Osteoblast (primary cell): ENCODE measurements around the gene SNX27. TPM values are rescaled to one million over a fixed set of nuclear protein-coding genes. Genes with fewer than 3 reads are reported as not detected.

ENCODE experiments used
- DNase-seq: peaks from one replicate; pipeline ENCODE4 v3.0.0; 2011; ENCODE audit warnings: low spot score, mixed read lengths; ENCODE audit not compliant: insufficient read length; ENCODE audit errors: missing footprints
- H2AFZ ChIP-seq: 2 replicates; pipeline ENCODE4 v1.6.0; 2011; ENCODE audit warnings: mild to moderate bottlenecking, low read length
- H3K27ac ChIP-seq: 2 replicates; pipeline ENCODE4 v1.5.1; 2011; ENCODE audit warnings: mild to moderate bottlenecking, low read depth, low read length, moderate library complexity
- H3K27me3 ChIP-seq: 2 replicates; pipeline ENCODE4 v1.6.0; 2012; ENCODE audit warnings: mild to moderate bottlenecking, control low read depth, inconsistent platforms, low read length, moderate library complexity; ENCODE audit not compliant: insufficient read depth
- H3K36me3 ChIP-seq: 2 replicates; pipeline ENCODE4 v1.5.1; 2011; ENCODE audit warnings: mild to moderate bottlenecking, low read length, control low read depth, moderate library complexity; ENCODE audit not compliant: insufficient read depth
- H3K4me1 ChIP-seq: 2 replicates; pipeline ENCODE4 v1.5.1; 2011; ENCODE audit warnings: mild to moderate bottlenecking, low read length, control low read depth, moderate library complexity; ENCODE audit not compliant: insufficient read depth
- H3K4me2 ChIP-seq: 2 replicates; pipeline ENCODE4 v1.6.0; 2011; ENCODE audit warnings: mild to moderate bottlenecking, low read length; ENCODE audit not compliant: insufficient read depth
- H3K4me3 ChIP-seq: fragments of 200-600 bp; sonication (generic); 3 replicates; pipeline ENCODE4 v1.5.1; 2012; ENCODE audit warnings: mild to moderate bottlenecking, low read length, inconsistent platforms; ENCODE audit not compliant: insufficient read depth
- H3K79me2 ChIP-seq: 2 replicates; pipeline ENCODE4 v1.6.0; 2012; ENCODE audit warnings: mild to moderate bottlenecking, low read length, control low read depth, inconsistent platforms; ENCODE audit not compliant: insufficient read depth
- H3K9me3 ChIP-seq: 2 replicates; pipeline ENCODE4 v1.5.1; 2011; ENCODE audit warnings: low read depth, low read length, control low read depth
- H4K20me1 ChIP-seq: 2 replicates; pipeline ENCODE4 v1.6.0; 2012; ENCODE audit warnings: mild to moderate bottlenecking, low read length, control low read depth; ENCODE audit not compliant: insufficient read depth
- total RNA-seq: library from RNA; depleted of rRNA; stranded (reverse); fragments of >200 nt; gene quantifications from 2 replicates; pipeline ENCODE4 v1.2.3, GENCODE V29; 2012
- TF ChIP-seq, protein P1 (sequence below): IDR thresholded peaks from 2 replicates; pipeline ENCODE4 v1.5.1; 2011; ENCODE audit warnings: mild to moderate bottlenecking, low read depth, low read length, moderate library complexity; ENCODE audit errors: extremely low read depth

Gene SNX27
- total RNA-seq, 1 donor, result 23.5 TPM

DNA sequence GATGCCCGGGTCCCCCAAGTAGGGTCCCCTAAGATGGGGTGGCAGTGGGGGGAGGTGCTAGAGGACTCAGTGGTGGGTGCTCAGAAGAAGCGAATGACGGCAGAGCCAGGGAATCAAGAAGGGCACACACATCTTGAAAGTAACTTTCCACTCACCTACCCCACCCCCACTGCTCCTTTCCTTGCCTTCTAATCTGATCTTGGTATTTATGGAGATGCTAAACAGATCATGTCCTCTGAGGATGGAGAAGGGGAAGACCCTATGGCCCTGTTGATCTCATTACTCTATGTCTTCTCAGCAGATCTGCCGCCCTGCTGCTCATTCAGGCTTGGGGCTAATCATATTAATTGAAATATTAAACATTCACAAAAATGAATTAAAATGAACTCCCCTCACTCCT, 106.8 kb downstream of the SNX27 start:
- TF ChIP-seq, protein P1, sequence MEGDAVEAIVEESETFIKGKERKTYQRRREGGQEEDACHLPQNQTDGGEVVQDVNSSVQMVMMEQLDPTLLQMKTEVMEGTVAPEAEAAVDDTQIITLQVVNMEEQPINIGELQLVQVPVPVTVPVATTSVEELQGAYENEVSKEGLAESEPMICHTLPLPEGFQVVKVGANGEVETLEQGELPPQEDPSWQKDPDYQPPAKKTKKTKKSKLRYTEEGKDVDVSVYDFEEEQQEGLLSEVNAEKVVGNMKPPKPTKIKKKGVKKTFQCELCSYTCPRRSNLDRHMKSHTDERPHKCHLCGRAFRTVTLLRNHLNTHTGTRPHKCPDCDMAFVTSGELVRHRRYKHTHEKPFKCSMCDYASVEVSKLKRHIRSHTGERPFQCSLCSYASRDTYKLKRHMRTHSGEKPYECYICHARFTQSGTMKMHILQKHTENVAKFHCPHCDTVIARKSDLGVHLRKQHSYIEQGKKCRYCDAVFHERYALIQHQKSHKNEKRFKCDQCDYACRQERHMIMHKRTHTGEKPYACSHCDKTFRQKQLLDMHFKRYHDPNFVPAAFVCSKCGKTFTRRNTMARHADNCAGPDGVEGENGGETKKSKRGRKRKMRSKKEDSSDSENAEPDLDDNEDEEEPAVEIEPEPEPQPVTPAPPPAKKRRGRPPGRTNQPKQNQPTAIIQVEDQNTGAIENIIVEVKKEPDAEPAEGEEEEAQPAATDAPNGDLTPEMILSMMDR, result no peak
- Histone ChIP-seq H3K27ac (no peak overlapping the region), H3K36me3 (no peaks in the 10 kb centered on the region), H4K20me1 (no peaks in the 10 kb centered on the region), H2AFZ (no peak overlapping the region), H3K27me3 (peaks cover 71% of the 10 kb centered on the region), H3K4me1 (peaks cover 15% of the 10 kb centered on the region), H3K4me2 (no peak overlapping the region), H3K4me3 (no peak overlapping the region), H3K79me2 (no peaks in the 10 kb centered on the region), H3K9me3 (no peaks in the 10 kb centered on the region)
- DNase-seq, result no peak

DNA sequence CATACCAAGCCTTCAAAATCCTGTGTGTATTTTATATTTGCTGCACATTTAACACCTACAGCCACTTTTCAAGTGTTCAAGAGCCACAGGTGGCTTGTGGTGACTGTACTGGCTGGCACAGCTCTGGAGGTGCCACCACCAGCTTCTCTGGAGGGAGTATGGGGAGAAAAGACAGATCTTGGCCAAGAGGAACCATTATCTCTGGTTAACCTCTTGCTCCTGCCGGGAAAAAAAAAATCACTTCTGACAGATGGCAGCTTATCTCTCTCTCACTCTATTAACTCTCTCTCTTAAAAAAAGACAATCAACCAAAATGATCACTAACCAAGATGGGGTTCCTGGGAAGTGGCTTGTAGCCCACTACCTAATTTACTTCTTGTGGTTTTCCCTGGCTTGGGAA, 108.3 kb downstream of the SNX27 start:
- H3K36me3 ChIP-seq, result no peaks in the 10 kb centered on the region
- no peak overlapping the region for H3K27ac ChIP-seq
- H3K79me2 ChIP-seq, result no peaks in the 10 kb centered on the region
- no peaks in the 10 kb centered on the region for H4K20me1 ChIP-seq
- peak overlapping the region; percentile 99 for H3K4me2 ChIP-seq
- H3K4me3 ChIP-seq, result peak overlapping the region; percentile 72
- peak overlapping the region; percentile 97 for H2AFZ ChIP-seq
- TF ChIP-seq, protein P1, result no peak
- H3K27me3 ChIP-seq, result peaks cover 66% of the 10 kb centered on the region
- peaks cover 15% of the 10 kb centered on the region for H3K4me1 ChIP-seq
- DNase-seq, result no peak
- no peaks in the 10 kb centered on the region for H3K9me3 ChIP-seq

DNA sequence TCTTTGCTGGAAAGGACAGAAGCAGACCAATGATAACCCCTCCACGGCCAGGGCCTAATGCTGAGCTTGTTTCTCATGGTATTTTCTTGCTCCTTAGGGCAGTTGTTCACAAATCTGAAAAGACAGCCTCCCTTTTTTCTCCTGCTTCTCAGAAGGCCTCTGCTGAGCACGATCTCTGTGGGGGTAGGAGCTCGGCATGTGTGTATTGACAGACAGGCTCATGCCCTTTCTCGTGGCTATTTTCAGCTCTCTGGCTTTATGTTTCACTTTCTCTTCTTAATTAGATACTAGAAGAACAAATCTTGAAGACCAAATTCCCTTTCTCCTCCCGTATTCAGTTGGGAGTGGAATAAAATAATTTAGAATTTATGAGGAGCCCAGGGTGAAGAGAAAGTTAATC, 108.7 kb downstream of the SNX27 start:
- DNase-seq, result peak; percentile 90
- peak overlapping the region; percentile 99 for H3K4me2 ChIP-seq
- peak overlapping the region; percentile 97 for H2AFZ ChIP-seq

DNA sequence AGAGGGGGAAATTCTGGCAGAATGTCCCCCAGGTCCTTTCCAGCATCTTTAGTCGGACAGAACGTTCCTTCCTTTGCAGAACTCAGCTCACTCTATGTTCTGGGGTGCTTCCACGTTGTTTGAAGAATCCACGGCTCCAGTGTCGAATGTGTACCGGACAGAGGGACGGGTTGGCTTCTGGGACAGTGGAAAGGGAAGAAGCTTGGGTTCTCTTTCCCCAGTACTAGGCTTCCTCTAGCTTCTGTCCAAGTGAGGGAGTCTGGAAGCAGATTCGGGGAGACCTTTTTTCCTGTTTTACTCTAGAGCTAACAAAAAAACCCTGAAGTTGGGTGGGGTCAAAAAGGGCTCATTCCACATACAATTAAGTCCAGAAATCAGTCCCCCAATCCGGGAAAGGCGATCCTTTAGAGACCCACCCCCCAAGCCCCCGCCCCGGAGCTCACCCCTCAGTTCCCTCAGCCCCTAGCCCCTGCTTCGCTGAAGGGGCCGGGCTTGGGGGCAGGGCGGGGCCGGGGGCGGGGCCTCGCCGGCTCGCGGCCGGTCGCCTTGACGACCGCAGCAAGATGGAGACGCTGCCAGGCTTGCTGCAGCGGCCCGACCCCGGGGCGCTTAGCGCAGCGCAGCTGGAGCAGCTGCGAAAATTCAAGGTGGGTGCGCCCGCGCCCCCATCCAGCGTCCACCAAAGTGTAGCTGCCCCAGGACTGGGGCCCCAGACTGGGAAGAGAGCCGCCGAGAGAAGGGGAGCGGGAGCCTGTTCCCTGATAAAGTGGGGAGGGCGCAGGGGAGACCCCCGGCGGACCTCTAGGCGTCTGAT, 109.3 kb downstream of the SNX27 start, which contains the start of gene RIIAD1:
Gene RIIAD1 (plus strand): TSS at position 549 of the 814 bp plus-strand sequence. CDS start 15 bp downstream, at position 564.
- H3K27ac ChIP-seq, result no peak within 1 kb of the TSS

More for the DNA sequence above, 108.7 kb downstream of the SNX27 start:
- Histone ChIP-seq H3K27ac (no peak overlapping the region), H3K79me2 (no peaks in the 10 kb centered on the region), H3K36me3 (no peaks in the 10 kb centered on the region), H3K9me3 (no peaks in the 10 kb centered on the region), H3K4me3 (peak overlapping the region; percentile 72), H3K4me1 (peaks cover 15% of the 10 kb centered on the region), H4K20me1 (no peaks in the 10 kb centered on the region), H3K27me3 (peaks cover 66% of the 10 kb centered on the region)
- TF ChIP-seq, protein P1, result no peak

More for the DNA sequence above, 109.3 kb downstream of the SNX27 start, which contains the start of gene RIIAD1:
- Histone ChIP-seq H3K4me2 (peak within 1 kb of the TSS; percentile 99), H2AFZ (peak within 1 kb of the TSS; percentile 97), H3K9me3 (no peaks in the 10 kb centered on the region), H3K4me1 (peaks cover 15% of the 10 kb centered on the region), H3K27me3 (peaks cover 66% of the 10 kb centered on the region), H3K4me3 (peak within 1 kb of the TSS; percentile 72), H4K20me1 (no peaks in the 10 kb centered on the region), H3K79me2 (no peaks in the 10 kb centered on the region), H3K36me3 (no peaks in the 10 kb centered on the region)
- TF ChIP-seq, protein P1, result no peak
- peak; percentile 95 for DNase-seq
